T-helper 2 cell treated with Interferon-gamma antibody and Interleukin-4, amounts not matched to agents 5 μg/mL and 100 μg/mL, for 36 hours (primary cell): Measurements from ENCODE around the gene FANCD2OS.
"Not testable (repeated sequence)": the region's sequence is repeated elsewhere in the genome, so short reads cannot be mapped to it uniquely, and the experiment has no call there.

Experiments used
- DNase-seq: peaks from one replicate; pipeline ENCODE4 v3.0.0; 2021; ENCODE audit warnings: low spot score
- H3K27ac Mint-ChIP-seq: one replicate; pipeline ENCODE4 v1.8.0; 2021; ENCODE audit warnings: mild to moderate bottlenecking, mixed read lengths
- H3K27me3 Mint-ChIP-seq: one replicate; pipeline ENCODE4 v1.8.0; 2021; ENCODE audit warnings: low read depth, mixed read lengths
- H3K36me3 Mint-ChIP-seq: one replicate; pipeline ENCODE4 v1.8.0; 2021; ENCODE audit warnings: low read depth, mixed read lengths
- H3K4me1 Mint-ChIP-seq: one replicate; pipeline ENCODE4 v1.8.0; 2021; ENCODE audit warnings: low read depth, mixed read lengths
- H3K4me3 Mint-ChIP-seq: one replicate; pipeline ENCODE4 v1.8.0; 2022; ENCODE audit warnings: mild to moderate bottlenecking, moderate library complexity, mixed read lengths
- H3K9me3 Mint-ChIP-seq: one replicate; pipeline ENCODE4 v1.8.0; 2021; ENCODE audit warnings: mixed read lengths

The FANCD2OS gene

GRCh38 chr3:10074666-10075065 lies 33.4 kb downstream of the FANCD2OS start:
- Mint-ChIP-seq H3K9me3 (no peaks in the 10 kb centered on the region), H3K27ac (no peak overlapping the region), H3K27me3 (no peaks in the 10 kb centered on the region), H3K36me3 (peaks cover 29% of the 10 kb centered on the region), H3K4me1 (no peaks in the 10 kb centered on the region), H3K4me3 (no peak overlapping the region)
- no peak for DNase-seq

- not testable (repeated sequence) for H3K27ac Mint-ChIP-seq, H3K4me3 Mint-ChIP-seq, H3K4me1 Mint-ChIP-seq, H3K27me3 Mint-ChIP-seq, H3K9me3 Mint-ChIP-seq, DNase-seq
- peaks cover 49% of the 10 kb centered on the region for H3K36me3 Mint-ChIP-seq
These were observed 38.0 kb downstream of the FANCD2OS start for GRCh38 chr3:10070077-10070476.

GRCh38 chr3:10055097-10055496 lies 53.0 kb downstream of the FANCD2OS start:
- H3K27ac Mint-ChIP-seq, result no peak overlapping the region
- H3K9me3 Mint-ChIP-seq, result no peaks in the 10 kb centered on the region
- DNase-seq, result no peak
- H3K4me3 Mint-ChIP-seq, result no peak overlapping the region
- no peaks in the 10 kb centered on the region for H3K27me3 Mint-ChIP-seq
- H3K36me3 Mint-ChIP-seq, result peaks cover 43% of the 10 kb centered on the region
- H3K4me1 Mint-ChIP-seq, result peaks cover 2% of the 10 kb centered on the region
